Stomach (tissue), 9 donors: Measurements from ENCODE around the gene LDB2. TPM values are rescaled to one million over a fixed set of nuclear protein-coding genes. Genes with fewer than 3 reads are reported as not detected.

Experiments used
- DNase-seq, 2 donors: peaks; one replicate each; pipeline versions ENCODE4 v3.0.0 to v3.0.0-alpha.2; 2013 to 2019
- H3K27ac ChIP-seq, 5 donors: fragments of 200-600 bp in 4 of 5; sonication (generic) in 4 of 5; one replicate each; pipeline ENCODE4 v1.5.1; 2013 to 2019; ENCODE audit warnings: mild to moderate bottlenecking in 1 of 5, moderate library complexity in 1 of 5
- H3K27me3 ChIP-seq, 3 donors: fragments of 200-600 bp; sonication (generic); one replicate each; pipeline ENCODE4 v1.5.1; 2017 to 2019; ENCODE audit warnings: mixed run types in 1 of 3
- H3K36me3 ChIP-seq, 4 donors: fragments of 200-600 bp; sonication (generic); 1 replicate in 3 of 4; 2 replicates in 1 of 4; pipeline ENCODE4 v1.5.1; 2016 to 2019
- H3K4me1 ChIP-seq, 4 donors: fragments of 200-600 bp; sonication (generic); one replicate each; pipeline ENCODE4 v1.5.1; 2016 to 2019
- H3K4me3 ChIP-seq, 4 donors: fragments of 200-600 bp; sonication (generic) in 3 of 4; one replicate each; pipeline ENCODE4 v1.5.1; 2016 to 2019; ENCODE audit warnings: mild to moderate bottlenecking in 1 of 4
- H3K9me3 ChIP-seq, 4 donors: fragments of 200-600 bp; sonication (generic); one replicate each; pipeline ENCODE4 v1.5.1; 2016 to 2019
- EP300 ChIP-seq: sonication (generic); formaldehyde crosslinking; IDR thresholded peaks from one replicate; pipeline ENCODE4 v1.6.1; 2017; ENCODE audit warnings: antibody characterized with exemption
- POLR2A ChIP-seq, 4 donors: fragments of 450-650 bp; IDR thresholded peaks; one replicate each; pipeline ENCODE4 v1.6.1; 2016; ENCODE audit warnings: antibody characterized with exemption in 4 of 4, control low read depth in 2 of 4, mild to moderate bottlenecking in 1 of 4, moderate library complexity in 1 of 4
- POLR2AphosphoS5 ChIP-seq, 3 donors: sonication (generic); formaldehyde crosslinking; IDR thresholded peaks; one replicate each; pipeline ENCODE4 v1.6.1; 2016; ENCODE audit warnings: antibody characterized with exemption in 3 of 3
- WGBS, 5 donors: extraction: QIAGEN DNeasy Blood & Tissue Kit in 3 of 5; methylation state at CpG; one replicate each; pipeline versions ENCODE4 v1.1.5 to v1.1.7; 2013 to 2018; 5-methylcytosine and 5-hydroxymethylcytosine counted together
- intact Hi-C: fragments of 100-400 bp; cut with DNase I; formaldehyde crosslinking; loops from one replicate; pipeline ENCODE4 v1.15.1; 2023; ENCODE audit warnings: low total_unique reads
- polyA plus RNA-seq, 3 donors: library from polyadenylated mRNA; stranded (reverse); fragments of 200-250 nt; gene quantifications; one replicate each; pipeline ENCODE4 v1.2.3, GENCODE V29; 2013
- total RNA-seq, 5 donors: library from RNA; depleted of rRNA; stranded (reverse); fragments of >200 nt; gene quantifications; one replicate each; pipeline versions ENCODE4 v1.1.0 to v1.2.3, GENCODE V29; 2014 to 2016
- TF ChIP-seq, protein P1 (sequence below), 7 experiments: fragments of 450-650 bp in 4 of 7; fragments of 200-600 bp in 3 of 7; sonication (generic) in 3 of 7; IDR thresholded peaks; one replicate each; pipeline ENCODE4 v1.5.1; 2016 to 2019; ENCODE audit warnings: antibody characterized with exemption in 7 of 7, control low read depth in 2 of 7, mild to moderate bottlenecking in 1 of 7
- donor health status: healthy with polysubstance abuse.
- donor health status: Bipolar disorder and iron deficiency.
- donor health status: healthy.

Gene LDB2
- total and polyA plus RNA-seq, 8 donors: 6.2 to 63.3 (median 12.8) TPM

DNA sequence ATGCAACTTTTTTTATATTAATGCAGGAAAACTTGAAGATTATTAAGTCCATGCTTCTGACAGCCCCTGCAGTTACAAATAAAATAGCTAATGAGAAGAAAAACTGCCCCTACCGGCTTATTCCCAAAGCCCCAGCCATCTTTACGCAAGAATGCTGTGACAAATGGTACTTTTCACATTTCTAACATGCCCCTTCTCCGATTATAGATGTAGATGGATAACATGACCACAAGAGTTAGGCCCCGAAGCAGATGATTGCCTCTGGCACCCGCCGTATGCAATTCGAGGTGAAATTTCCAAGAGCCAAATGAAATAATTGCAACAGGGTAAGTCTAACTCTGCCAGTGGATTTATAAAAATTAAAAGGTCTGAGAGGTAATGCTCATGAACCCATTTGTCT lies 352.8 kb downstream of the LDB2 start:
- H3K36me3 ChIP-seq: no peaks in the 10 kb centered on the region
- H3K27ac ChIP-seq: no peak overlapping the region
- TF ChIP-seq, protein P1, sequence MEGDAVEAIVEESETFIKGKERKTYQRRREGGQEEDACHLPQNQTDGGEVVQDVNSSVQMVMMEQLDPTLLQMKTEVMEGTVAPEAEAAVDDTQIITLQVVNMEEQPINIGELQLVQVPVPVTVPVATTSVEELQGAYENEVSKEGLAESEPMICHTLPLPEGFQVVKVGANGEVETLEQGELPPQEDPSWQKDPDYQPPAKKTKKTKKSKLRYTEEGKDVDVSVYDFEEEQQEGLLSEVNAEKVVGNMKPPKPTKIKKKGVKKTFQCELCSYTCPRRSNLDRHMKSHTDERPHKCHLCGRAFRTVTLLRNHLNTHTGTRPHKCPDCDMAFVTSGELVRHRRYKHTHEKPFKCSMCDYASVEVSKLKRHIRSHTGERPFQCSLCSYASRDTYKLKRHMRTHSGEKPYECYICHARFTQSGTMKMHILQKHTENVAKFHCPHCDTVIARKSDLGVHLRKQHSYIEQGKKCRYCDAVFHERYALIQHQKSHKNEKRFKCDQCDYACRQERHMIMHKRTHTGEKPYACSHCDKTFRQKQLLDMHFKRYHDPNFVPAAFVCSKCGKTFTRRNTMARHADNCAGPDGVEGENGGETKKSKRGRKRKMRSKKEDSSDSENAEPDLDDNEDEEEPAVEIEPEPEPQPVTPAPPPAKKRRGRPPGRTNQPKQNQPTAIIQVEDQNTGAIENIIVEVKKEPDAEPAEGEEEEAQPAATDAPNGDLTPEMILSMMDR (IDR thresholded peaks at IDR 0.05): no peak
- TF ChIP-seq POLR2A (IDR thresholded peaks at IDR 0.05): no peak
- TF ChIP-seq POLR2AphosphoS5 (IDR thresholded peaks at IDR 0.05): no peak
- no peak for TF ChIP-seq EP300
- no peak for DNase-seq
- no peaks in the 10 kb centered on the region for H3K9me3 ChIP-seq
- intact Hi-C loops: no loop called here
- no peak overlapping the region for H3K4me3 ChIP-seq
- H3K4me1 ChIP-seq: no peaks in the 10 kb centered on the region
- 81 to 93% (median 89%) methylated on average over 7 of the region's 7 CpGs for WGBS, 5 donors
- H3K27me3 ChIP-seq: no peaks in the 10 kb centered on the region

DNA sequence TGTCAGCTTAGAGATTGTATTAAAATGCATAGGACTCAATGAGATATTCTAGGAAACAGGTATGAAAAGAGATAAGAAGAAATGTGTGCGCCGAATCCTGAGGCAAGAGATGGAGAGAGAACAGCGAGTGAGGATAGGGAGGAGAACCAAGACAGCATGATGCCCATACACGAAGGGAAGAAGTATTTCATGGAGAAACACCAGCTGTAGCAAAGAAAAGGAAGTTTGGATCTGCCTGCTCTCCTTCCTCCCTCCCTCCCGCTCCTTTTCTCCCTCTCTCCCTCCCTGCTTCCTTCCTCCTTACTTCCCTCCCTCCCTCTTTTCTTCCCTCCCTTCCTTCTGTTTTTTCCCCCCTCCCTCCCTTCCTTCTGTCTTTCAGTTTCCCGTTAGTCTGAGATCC lies 353.6 kb downstream of the LDB2 start:
- Histone ChIP-seq H3K36me3 (no peaks in the 10 kb centered on the region), H3K4me3 (no peak overlapping the region), H3K27ac (peak overlapping the region in 2 of 5 donors; percentile 4 to 40), H3K9me3 (no peaks in the 10 kb centered on the region), H3K27me3 (no peaks in the 10 kb centered on the region), H3K4me1 (no peaks in the 10 kb centered on the region)
- TF ChIP-seq, protein P1 (IDR thresholded peaks at IDR 0.05): no peak
- no peak for TF ChIP-seq POLR2A (IDR thresholded peaks at IDR 0.05)
- no peak for TF ChIP-seq EP300
- TF ChIP-seq POLR2AphosphoS5 (IDR thresholded peaks at IDR 0.05): no peak
- intact Hi-C loops: no loop called here
- DNase-seq: peak in 1 of 2 donors; percentile 13
- 69 to 88% (median 81%) methylated on average over 6 of the region's 6 CpGs for WGBS, 5 donors

DNA sequence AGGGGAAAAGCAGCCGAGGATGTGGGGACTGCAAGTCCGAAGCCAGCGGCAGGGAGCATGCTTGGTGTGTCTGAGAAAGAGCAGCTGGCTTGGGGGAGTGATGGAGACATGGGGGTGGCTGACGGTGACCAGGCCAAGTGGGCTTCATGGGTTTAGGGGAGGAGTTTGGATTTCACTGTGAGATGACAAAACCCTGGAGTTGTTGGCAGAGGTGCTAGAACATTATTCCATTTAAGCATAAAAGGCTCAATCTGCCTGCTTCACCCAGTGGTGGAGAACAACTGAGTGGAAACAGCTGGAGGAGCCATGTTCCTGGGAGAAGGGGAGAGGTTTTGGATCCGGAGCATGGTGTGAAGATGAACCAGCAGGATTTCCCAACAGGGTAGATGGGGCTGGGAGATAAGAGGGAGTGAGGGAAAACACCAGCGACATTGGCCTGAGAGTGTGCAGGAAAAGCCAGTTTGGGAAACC lies 354.2 kb downstream of the LDB2 start:
- TF ChIP-seq EP300 (no peak), POLR2A (IDR thresholded peaks at IDR 0.05) (no peak), POLR2AphosphoS5 (IDR thresholded peaks at IDR 0.05) (peak in 1 of 3 donors; percentile 12)
- TF ChIP-seq, protein P1 (IDR thresholded peaks at IDR 0.05): no peak
- H3K27ac ChIP-seq: peak overlapping the region in 2 of 5 donors; percentile 4 to 40
- H3K36me3 ChIP-seq: no peaks in the 10 kb centered on the region
- peak in 1 of 2 donors; percentile 72 for DNase-seq
- 45 to 78% (median 72%) methylated on average over 6 of the region's 6 CpGs for WGBS, 5 donors
- H3K9me3 ChIP-seq: no peaks in the 10 kb centered on the region
- H3K4me3 ChIP-seq: no peak overlapping the region
- H3K4me1 ChIP-seq: no peaks in the 10 kb centered on the region
- no peaks in the 10 kb centered on the region for H3K27me3 ChIP-seq
- intact Hi-C loops: no loop called here

DNA sequence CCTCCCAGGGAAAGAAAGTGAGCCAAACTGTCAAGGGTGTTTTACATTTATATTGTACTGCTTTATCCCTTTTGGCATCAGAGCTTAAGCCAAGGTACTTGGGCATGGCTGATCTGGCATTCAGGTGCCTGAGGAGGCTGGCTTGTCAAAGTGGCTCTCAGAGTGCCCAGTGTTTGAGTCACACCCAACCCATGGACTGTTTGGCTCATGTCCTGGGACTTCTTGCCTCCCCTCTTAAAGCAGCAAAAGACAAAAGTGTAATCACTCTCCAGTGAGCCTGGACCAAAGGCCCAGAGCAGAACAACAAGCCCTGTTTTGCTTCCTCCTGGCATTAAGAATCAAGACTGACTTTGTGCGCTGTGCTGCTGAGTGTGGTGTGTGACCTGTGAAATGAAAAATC lies 360.5 kb downstream of the LDB2 start:
- Histone ChIP-seq H3K27me3 (no peaks in the 10 kb centered on the region), H3K27ac (no peak overlapping the region), H3K4me3 (no peak overlapping the region), H3K36me3 (no peaks in the 10 kb centered on the region), H3K4me1 (peaks cover 0 to 1% (median 0%) of the 10 kb centered on the region in 4 donors), H3K9me3 (no peaks in the 10 kb centered on the region)
- intact Hi-C loops: no loop called here
- no peak for DNase-seq
- TF ChIP-seq POLR2A (IDR thresholded peaks at IDR 0.05): no peak
- no peak for TF ChIP-seq POLR2AphosphoS5 (IDR thresholded peaks at IDR 0.05)
- TF ChIP-seq, protein P1 (IDR thresholded peaks at IDR 0.05): no peak
- no peak for TF ChIP-seq EP300
- WGBS, 5 donors: 87 to 96% (median 92%) methylated on average over 1 of the region's 1 CpG
